Dedifferentiated amniotic fluid mesenchymal stem cell (primary cell): ENCODE measurements around the gene BIRC2.

ENCODE experiments used
- DNase-seq: peaks from one replicate; pipeline ENCODE4 v3.0.0-alpha.2; 2016; ENCODE audit errors: extremely low spot score

Gene BIRC2

GRCh38 chr11:102401905-102402304 lies 54.9 kb downstream of the BIRC2 start:
- no peak for DNase-seq

DNA sequence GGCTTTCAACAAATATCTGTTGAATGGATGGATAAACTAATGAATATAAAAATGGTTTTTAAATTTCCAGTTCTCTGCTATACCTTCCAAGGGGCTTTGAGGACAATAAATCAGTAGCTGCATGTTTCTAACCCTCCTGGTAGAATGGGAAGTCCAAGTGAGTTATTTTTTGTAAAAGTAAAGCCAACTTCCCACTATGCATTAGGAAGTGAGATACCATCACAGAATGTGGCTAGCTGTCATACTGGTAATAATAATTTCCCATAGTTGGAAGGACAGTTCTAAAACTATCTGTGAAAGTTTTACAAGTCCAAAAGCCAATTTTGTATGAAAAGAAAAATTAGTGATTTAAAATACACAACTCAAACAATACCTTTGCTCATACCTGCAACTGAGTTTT lies 55.5 kb downstream of the BIRC2 start:
- DNase-seq = no peak

- no peak for DNase-seq
These were observed 58.5 kb downstream of the BIRC2 start for GRCh38 chr11:102405501-102405900.

DNA sequence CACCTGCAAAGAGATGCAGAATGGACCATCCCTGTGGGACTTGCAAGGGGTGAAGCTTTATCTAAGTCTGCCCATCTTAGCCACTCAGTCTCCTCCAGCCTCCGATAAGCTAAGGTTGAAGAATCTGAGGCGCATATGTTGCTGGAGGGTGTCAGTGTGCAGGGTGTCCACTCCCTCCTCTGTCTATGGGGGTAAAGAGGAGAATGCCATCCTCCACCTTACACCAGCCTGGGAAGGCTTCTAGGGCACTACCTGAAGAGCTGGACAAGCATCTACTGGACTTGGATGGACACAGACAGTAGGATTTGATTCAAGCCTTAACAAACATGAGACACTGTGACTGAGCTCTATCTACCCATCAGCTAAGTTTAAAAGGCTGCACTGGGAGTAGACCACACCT lies 59.1 kb downstream of the BIRC2 start:
- DNase-seq = no peak

GRCh38 chr11:102407901-102408300 lies 60.9 kb downstream of the BIRC2 start:
- no peak for DNase-seq

DNA sequence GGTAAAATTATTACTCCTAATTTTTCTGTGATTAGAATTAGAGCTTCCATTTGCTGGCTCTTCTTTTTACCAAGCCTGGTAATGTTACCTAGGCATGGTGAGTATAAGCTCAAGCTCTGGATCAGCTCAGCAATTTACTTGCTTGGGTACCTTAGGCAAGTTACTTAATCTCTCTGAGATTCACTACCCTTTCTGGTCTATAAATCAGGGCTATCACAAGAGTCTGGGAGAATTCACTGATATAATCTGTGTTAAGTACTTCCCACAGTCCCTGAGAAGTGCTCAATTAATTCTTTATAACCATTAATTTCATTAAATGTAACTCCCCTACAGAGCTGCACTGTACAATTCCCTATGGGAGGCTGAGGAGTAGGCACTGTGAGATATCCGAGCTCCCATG lies 61.3 kb downstream of the BIRC2 start:
- no peak for DNase-seq

GRCh38 chr11:102410382-102410784 lies 63.4 kb downstream of the BIRC2 start:
- no peak for DNase-seq

- no peak for DNase-seq
These were observed 64.1 kb downstream of the BIRC2 start for GRCh38 chr11:102411142-102411541.

- DNase-seq = no peak
These were observed 66.5 kb downstream of the BIRC2 start for GRCh38 chr11:102413497-102413896.

DNA sequence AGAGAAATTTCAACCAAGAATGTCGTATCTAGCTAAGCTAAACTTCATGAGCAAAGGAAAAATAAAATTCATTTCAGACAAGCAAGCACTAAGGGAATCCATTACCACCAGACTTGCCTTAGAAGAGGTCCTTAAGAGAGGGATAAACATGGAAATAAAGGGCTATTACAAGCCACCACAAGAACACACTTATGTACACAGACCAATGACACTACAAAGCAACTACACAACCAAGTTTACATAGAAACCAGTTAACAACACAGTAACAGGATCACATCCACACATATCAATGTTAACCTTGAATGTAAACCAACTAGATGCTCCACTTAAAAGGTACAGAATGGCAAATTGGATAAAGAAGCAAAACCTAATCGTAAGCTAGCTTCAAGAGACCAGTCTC lies 67.5 kb downstream of the BIRC2 start:
- no peak for DNase-seq

- no peak for DNase-seq
These were observed 68.4 kb downstream of the BIRC2 start for GRCh38 chr11:102415304-102415916.

- DNase-seq = no peak
These were observed 70.0 kb downstream of the BIRC2 start for GRCh38 chr11:102416976-102417375.

DNA sequence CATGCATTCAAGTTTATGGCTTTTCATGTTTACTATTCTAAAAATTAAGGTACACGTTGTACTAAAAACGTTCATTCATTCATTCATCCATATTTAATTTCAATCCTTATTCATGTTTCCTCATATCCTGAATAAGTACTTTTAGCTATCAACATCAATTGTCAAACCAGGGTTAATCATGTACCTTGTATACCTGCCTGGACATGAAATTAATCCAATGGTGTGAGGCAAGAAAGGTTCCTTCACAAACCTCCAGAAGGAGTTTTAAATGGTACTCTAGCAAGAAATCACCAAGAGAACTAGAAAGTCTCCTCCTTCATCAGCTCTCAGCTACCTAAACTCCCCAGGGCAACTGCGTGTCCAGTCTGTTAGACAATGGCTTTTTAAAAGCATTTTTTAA lies 72.2 kb downstream of the BIRC2 start:
- no peak for DNase-seq

GRCh38 chr11:102420547-102420946 lies 73.5 kb downstream of the BIRC2 start:
- no peak for DNase-seq

GRCh38 chr11:102421261-102421660 lies 74.2 kb downstream of the BIRC2 start:
- DNase-seq = no peak

DNA sequence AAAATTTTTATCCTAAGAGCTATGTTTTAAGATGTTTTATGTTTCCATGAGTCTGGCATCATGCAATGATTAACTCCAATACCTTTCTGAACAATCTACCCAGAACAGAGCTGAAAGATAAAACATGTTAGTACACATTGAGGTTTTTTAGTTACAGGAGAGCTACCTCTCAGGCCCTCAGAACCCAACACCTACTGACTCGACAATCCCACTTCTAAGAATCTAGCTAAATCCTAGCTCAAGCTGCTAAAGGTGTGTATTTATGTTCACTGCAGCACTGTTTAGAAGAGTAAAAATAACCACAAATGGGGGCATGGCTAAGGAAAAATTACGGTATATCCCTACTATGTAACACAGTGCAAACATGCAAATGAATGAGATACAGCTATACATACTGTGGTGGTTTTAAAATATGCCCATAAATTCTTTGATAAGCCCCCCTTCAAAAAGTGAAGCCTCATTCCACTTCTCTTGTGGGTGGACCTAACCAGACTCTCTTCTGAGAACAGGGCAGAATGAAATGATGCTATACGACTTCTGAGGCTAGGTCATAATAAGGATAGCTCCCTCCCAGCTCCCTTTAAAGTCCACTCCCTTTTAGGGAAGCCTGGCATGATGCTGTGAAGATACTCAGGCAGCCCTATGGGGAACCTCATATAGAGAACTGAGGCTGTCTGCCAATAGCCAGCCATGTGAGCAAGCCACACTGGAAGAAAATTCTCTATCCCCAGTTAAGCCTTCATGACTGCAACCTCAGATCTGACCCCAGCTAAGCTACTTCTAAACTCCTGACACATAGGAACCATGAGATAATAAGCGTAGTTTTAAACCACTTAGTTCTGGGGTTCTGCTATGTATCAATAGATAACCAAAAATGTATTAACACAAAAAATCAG lies 76.1 kb downstream of the BIRC2 start:
- no peak for DNase-seq

- no peak for DNase-seq
These were observed 76.9 kb downstream of the BIRC2 start for GRCh38 chr11:102423936-102424335.

DNA sequence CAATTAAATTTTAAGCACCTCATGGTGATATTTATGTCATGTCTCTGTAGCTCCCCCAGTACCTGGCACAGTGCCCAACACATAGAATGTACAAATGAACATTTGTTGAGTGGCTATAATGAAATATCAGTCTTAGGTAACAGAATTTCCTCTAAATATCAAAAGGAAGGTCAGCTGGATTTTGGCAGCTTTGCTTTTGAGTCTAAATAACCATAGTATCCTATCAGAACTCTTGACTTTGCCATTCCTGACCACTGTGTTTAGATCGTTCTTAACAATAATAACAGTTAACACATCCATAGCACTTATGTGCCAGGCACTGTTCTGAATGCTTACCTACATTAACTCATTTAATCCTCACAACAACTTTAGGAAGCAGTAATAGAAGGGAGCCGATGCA lies 79.0 kb downstream of the BIRC2 start:
- DNase-seq = no peak

DNA sequence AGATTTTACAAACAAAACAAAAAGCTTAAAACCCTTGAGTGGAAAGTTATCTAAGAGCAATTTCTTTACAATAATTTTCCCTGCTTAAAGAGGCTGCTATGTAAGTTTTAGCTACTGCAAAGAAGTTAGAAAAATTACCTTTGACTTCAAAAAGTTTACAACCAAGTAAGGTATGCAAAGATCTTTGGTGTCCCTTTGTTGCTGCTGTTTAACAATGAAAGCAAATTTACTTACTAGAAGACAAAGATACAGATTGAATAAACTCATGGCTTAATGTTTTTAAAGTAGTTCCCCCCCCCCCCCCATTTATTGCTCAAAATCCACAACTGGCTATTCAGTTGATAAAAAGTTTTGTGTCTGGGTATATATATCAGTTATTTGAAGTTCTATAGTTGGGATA lies 79.6 kb downstream of the BIRC2 start:
- no peak for DNase-seq

- DNase-seq = no peak
These were observed 80.1 kb downstream of the BIRC2 start for GRCh38 chr11:102427068-102427467.
